ENCODE results near the gene C22orf15. TPM values are rescaled to one million over a fixed set of nuclear protein-coding genes. Genes with fewer than 3 reads are reported as not detected.

C22orf15 gene
- total and polyA plus RNA-seq, 9 of the 15 experiments (the other 6 are each of a cell fraction or from before 2014, with no cell fraction given): 0.07 TPM; not detected in 8

DNA sequence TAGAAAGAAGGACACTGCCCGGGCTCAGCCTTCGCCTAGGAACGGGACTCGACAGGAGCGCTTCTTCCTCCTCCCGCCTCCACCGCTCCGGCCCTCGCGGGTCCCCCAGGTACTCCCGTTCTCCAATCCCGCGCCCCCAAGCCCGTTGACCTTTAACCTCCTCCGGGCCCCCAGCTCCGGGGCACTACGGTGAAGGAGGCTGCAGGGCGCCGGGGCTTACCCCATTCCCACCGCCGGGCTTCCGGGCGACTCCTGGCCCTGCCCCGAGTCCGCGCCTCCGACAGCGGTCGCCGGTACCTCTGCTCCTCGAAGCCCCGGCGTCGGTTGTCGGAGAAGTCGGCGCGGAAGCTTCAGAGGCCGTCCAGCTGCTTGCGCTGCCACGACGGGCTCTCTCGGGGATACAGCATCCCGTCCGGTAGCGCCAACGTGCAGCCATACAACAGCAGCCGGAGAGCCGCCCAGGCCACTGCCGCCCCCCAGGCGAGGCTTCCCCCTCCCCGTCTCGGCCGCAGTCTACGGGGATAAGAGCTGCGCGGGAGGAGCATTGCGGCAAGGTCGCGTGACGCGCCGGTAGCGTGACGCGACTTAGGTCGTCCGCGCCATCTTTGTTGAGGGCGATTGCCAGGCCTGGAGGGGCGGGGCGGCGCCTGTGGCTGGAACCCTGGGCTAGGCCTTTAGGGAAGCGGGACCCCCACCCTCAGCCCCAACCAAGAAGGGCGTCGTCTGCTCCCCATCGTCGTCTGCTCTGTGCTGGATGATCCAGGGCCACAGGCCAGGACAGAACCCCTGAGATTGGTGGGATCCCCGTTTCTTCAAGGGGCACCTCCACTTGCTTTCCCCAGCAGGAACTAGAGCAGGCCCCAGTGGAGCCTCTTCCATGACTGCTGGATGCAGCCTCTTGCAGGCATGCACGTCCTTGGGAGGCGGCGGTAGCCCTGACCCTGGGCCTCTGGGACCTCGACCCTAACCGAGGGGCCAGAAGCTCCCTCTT lies 45.7 kb upstream of the C22orf15 start (continued):
- no peak for TF ChIP-seq ILF3 (IDR thresholded peaks at IDR 0.05; ENCODE audit: borderline replicate concordance)
- TF ChIP-seq, protein P1, sequence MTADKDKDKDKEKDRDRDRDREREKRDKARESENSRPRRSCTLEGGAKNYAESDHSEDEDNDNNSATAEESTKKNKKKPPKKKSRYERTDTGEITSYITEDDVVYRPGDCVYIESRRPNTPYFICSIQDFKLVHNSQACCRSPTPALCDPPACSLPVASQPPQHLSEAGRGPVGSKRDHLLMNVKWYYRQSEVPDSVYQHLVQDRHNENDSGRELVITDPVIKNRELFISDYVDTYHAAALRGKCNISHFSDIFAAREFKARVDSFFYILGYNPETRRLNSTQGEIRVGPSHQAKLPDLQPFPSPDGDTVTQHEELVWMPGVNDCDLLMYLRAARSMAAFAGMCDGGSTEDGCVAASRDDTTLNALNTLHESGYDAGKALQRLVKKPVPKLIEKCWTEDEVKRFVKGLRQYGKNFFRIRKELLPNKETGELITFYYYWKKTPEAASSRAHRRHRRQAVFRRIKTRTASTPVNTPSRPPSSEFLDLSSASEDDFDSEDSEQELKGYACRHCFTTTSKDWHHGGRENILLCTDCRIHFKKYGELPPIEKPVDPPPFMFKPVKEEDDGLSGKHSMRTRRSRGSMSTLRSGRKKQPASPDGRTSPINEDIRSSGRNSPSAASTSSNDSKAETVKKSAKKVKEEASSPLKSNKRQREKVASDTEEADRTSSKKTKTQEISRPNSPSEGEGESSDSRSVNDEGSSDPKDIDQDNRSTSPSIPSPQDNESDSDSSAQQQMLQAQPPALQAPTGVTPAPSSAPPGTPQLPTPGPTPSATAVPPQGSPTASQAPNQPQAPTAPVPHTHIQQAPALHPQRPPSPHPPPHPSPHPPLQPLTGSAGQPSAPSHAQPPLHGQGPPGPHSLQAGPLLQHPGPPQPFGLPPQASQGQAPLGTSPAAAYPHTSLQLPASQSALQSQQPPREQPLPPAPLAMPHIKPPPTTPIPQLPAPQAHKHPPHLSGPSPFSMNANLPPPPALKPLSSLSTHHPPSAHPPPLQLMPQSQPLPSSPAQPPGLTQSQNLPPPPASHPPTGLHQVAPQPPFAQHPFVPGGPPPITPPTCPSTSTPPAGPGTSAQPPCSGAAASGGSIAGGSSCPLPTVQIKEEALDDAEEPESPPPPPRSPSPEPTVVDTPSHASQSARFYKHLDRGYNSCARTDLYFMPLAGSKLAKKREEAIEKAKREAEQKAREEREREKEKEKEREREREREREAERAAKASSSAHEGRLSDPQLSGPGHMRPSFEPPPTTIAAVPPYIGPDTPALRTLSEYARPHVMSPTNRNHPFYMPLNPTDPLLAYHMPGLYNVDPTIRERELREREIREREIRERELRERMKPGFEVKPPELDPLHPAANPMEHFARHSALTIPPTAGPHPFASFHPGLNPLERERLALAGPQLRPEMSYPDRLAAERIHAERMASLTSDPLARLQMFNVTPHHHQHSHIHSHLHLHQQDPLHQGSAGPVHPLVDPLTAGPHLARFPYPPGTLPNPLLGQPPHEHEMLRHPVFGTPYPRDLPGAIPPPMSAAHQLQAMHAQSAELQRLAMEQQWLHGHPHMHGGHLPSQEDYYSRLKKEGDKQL (CRISPR knock-in tag; IDR thresholded peaks at IDR 0.05; ENCODE audit: borderline replicate concordance): no peak
- TF ChIP-seq, protein P2, sequence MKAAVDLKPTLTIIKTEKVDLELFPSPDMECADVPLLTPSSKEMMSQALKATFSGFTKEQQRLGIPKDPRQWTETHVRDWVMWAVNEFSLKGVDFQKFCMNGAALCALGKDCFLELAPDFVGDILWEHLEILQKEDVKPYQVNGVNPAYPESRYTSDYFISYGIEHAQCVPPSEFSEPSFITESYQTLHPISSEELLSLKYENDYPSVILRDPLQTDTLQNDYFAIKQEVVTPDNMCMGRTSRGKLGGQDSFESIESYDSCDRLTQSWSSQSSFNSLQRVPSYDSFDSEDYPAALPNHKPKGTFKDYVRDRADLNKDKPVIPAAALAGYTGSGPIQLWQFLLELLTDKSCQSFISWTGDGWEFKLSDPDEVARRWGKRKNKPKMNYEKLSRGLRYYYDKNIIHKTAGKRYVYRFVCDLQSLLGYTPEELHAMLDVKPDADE (conservative IDR thresholded peaks at IDR 0.05; ENCODE audit: control insufficient read depth, low read depth, low read length): peak; percentile 52; the same call in 1 of the 2 replicates
- TF ChIP-seq EGR1 (conservative IDR thresholded peaks at IDR 0.05): peak; percentile 65
- TF ChIP-seq SP2 (IDR thresholded peaks at IDR 0.05; ENCODE audit: extremely low read depth, low read depth, low read length, poor library complexity, severe bottlenecking): no peak
- no peak for TF ChIP-seq ZNF436 (CRISPR knock-in tag; IDR thresholded peaks at IDR 0.05)
- peak; percentile 65; the same call in 1 of the 2 replicates for TF ChIP-seq JUND (IDR thresholded peaks at IDR 0.05; ENCODE audit: borderline replicate concordance, low read depth, low read length)
- TF ChIP-seq JUND (tag; IDR thresholded peaks at IDR 0.05; ENCODE audit: borderline replicate concordance, low read depth, low read length): peak; percentile 50; the same call in 1 of the 3 replicates
- TF ChIP-seq SREBF1 (IDR thresholded peaks at IDR 0.05; ENCODE audit: borderline replicate concordance, low read depth, low read length): peak; percentile 53; the same call in 1 of the 2 replicates
- TF ChIP-seq, protein P3, sequence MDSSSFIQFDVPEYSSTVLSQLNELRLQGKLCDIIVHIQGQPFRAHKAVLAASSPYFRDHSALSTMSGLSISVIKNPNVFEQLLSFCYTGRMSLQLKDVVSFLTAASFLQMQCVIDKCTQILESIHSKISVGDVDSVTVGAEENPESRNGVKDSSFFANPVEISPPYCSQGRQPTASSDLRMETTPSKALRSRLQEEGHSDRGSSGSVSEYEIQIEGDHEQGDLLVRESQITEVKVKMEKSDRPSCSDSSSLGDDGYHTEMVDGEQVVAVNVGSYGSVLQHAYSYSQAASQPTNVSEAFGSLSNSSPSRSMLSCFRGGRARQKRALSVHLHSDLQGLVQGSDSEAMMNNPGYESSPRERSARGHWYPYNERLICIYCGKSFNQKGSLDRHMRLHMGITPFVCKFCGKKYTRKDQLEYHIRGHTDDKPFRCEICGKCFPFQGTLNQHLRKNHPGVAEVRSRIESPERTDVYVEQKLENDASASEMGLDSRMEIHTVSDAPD (CRISPR knock-in tag; IDR thresholded peaks at IDR 0.05): no peak
- peak; percentile 13 for TF ChIP-seq TAF9B (IDR thresholded peaks at IDR 0.05; ENCODE audit: partially characterized antibody)
- TF ChIP-seq MTA3 (IDR thresholded peaks at IDR 0.05; ENCODE audit: borderline replicate concordance): peak; percentile 55; the same call in 1 of the 2 replicates
- TF ChIP-seq, protein P4, sequence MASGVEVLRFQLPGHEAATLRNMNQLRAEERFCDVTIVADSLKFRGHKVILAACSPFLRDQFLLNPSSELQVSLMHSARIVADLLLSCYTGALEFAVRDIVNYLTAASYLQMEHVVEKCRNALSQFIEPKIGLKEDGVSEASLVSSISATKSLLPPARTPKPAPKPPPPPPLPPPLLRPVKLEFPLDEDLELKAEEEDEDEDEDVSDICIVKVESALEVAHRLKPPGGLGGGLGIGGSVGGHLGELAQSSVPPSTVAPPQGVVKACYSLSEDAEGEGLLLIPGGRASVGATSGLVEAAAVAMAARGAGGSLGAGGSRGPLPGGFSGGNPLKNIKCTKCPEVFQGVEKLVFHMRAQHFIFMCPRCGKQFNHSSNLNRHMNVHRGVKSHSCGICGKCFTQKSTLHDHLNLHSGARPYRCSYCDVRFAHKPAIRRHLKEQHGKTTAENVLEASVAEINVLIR (CRISPR knock-in tag; IDR thresholded peaks at IDR 0.05): peak; percentile 90
- TF ChIP-seq, protein P5, sequence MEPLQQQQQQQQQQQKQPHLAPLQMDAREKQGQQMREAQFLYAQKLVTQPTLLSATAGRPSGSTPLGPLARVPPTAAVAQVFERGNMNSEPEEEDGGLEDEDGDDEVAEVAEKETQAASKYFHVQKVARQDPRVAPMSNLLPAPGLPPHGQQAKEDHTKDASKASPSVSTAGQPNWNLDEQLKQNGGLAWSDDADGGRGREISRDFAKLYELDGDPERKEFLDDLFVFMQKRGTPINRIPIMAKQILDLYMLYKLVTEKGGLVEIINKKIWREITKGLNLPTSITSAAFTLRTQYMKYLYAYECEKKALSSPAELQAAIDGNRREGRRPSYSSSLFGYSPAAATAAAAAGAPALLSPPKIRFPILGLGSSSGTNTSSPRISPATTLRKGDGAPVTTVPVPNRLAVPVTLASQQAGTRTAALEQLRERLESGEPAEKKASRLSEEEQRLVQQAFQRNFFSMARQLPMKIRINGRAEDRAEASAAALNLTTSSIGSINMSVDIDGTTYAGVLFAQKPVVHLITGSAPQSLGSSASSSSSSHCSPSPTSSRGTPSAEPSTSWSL (CRISPR knock-in tag; IDR thresholded peaks at IDR 0.05; ENCODE audit: borderline replicate concordance): no peak
